Loucy (cell line): ENCODE results near the gene YIF1A.

Experiments used
- H2AFZ ChIP-seq: fragments of 200-600 bp; sonication (generic); 2 replicates; pipeline ENCODE4 v1.6.0; 2016; ENCODE audit warnings: antibody characterized with exemption, mild to moderate bottlenecking, low read length, moderate library complexity
- H3F3A ChIP-seq: fragments of 200-600 bp; 2 replicates; pipeline ENCODE4 v1.6.0; 2016; ENCODE audit warnings: antibody characterized with exemption, low read depth, mild to moderate bottlenecking
- H3K27me3 ChIP-seq: fragments of 200-600 bp; sonication (generic); 2 replicates; pipeline ENCODE4 v1.6.1; 2014; ENCODE audit warnings: low read length, mild to moderate bottlenecking; ENCODE audit not compliant: insufficient read depth, poor library complexity, severe bottlenecking
- H3K36me3 ChIP-seq: fragments of 200-600 bp; sonication (generic); 2 replicates; pipeline ENCODE4 v1.6.1; 2016; ENCODE audit warnings: low read length; ENCODE audit not compliant: insufficient read depth
- H3K4me1 ChIP-seq: fragments of 200-600 bp; sonication (generic); 2 replicates; pipeline ENCODE4 v1.5.1; 2014; ENCODE audit warnings: low read length, mild to moderate bottlenecking; ENCODE audit not compliant: insufficient read depth, poor library complexity, severe bottlenecking
- H3K4me2 ChIP-seq: fragments of 200-600 bp; sonication (generic); 2 replicates; pipeline ENCODE4 v1.6.0; 2014; ENCODE audit warnings: antibody characterized with exemption, low read length, low read depth, mild to moderate bottlenecking; ENCODE audit not compliant: poor library complexity, severe bottlenecking
- H3K4me3 ChIP-seq: fragments of 200-600 bp; sonication (generic); 2 replicates; pipeline ENCODE4 v1.5.1; 2014; ENCODE audit warnings: low read length, mild to moderate bottlenecking, mixed read lengths; ENCODE audit not compliant: poor library complexity, severe bottlenecking
- H3K79me2 ChIP-seq: fragments of 200-600 bp; sonication (generic); 2 replicates; pipeline ENCODE4 v1.6.1; 2014; ENCODE audit warnings: low read length; ENCODE audit not compliant: insufficient read depth
- H3K9ac ChIP-seq: fragments of 200-600 bp; sonication (generic); 2 replicates; pipeline ENCODE4 v1.6.0; 2014; ENCODE audit warnings: mild to moderate bottlenecking, low read depth, low read length, moderate library complexity; ENCODE audit not compliant: poor library complexity, severe bottlenecking
- H3K9me2 ChIP-seq: fragments of 200-600 bp; sonication (generic); replicated peaks from 2 replicates; pipeline ENCODE4 v1.6.1; 2016; ENCODE audit warnings: low read depth, low read length, mixed read lengths
- H3K9me3 ChIP-seq: fragments of 200-600 bp; sonication (generic); 2 replicates; pipeline ENCODE4 v1.6.1; 2014; ENCODE audit warnings: mild to moderate bottlenecking, antibody characterized with exemption, low read length, low read depth; ENCODE audit not compliant: insufficient read depth
- H4K20me1 ChIP-seq: fragments of 200-600 bp; sonication (generic); 2 replicates; pipeline ENCODE4 v1.6.0; 2014; ENCODE audit warnings: antibody characterized with exemption, low read length, mild to moderate bottlenecking; ENCODE audit not compliant: insufficient read depth, poor library complexity, severe bottlenecking
- CTCF ChIP-seq: fragments of 200-600 bp; sonication (generic); conservative IDR thresholded peaks from 2 replicates; pipeline ENCODE4 v1.5.1; 2014; ENCODE audit warnings: mild to moderate bottlenecking, antibody characterized with exemption, low read length
- EZH2phosphoT487 ChIP-seq: fragments of 200-600 bp; IDR thresholded peaks from 2 replicates; pipeline ENCODE4 v1.6.1; 2018; ENCODE audit warnings: antibody characterized with exemption, mild to moderate bottlenecking, moderate library complexity, borderline replicate concordance

YIF1A gene

GRCh38 chr11:66289548-66290329, 796 bp upstream of the YIF1A start:
- Histone ChIP-seq H4K20me1 (no peaks in the 10 kb centered on the region), H3K9me3 (no peaks in the 10 kb centered on the region), H3F3A (no peaks in the 10 kb centered on the region), H3K9me2 (no peaks in the 10 kb centered on the region), H3K9ac (peak overlapping the region; percentile 33), H3K4me2 (peak overlapping the region; percentile 78), H3K79me2 (peaks cover 14% of the 10 kb centered on the region), H3K4me3 (peak overlapping the region; percentile 95), H3K27me3 (no peaks in the 10 kb centered on the region), H2AFZ (peak overlapping the region; percentile 70), H3K4me1 (peaks cover 22% of the 10 kb centered on the region), H3K36me3 (no peaks in the 10 kb centered on the region)
- TF ChIP-seq EZH2phosphoT487 = no peak
- no peak for TF ChIP-seq CTCF

DNA sequence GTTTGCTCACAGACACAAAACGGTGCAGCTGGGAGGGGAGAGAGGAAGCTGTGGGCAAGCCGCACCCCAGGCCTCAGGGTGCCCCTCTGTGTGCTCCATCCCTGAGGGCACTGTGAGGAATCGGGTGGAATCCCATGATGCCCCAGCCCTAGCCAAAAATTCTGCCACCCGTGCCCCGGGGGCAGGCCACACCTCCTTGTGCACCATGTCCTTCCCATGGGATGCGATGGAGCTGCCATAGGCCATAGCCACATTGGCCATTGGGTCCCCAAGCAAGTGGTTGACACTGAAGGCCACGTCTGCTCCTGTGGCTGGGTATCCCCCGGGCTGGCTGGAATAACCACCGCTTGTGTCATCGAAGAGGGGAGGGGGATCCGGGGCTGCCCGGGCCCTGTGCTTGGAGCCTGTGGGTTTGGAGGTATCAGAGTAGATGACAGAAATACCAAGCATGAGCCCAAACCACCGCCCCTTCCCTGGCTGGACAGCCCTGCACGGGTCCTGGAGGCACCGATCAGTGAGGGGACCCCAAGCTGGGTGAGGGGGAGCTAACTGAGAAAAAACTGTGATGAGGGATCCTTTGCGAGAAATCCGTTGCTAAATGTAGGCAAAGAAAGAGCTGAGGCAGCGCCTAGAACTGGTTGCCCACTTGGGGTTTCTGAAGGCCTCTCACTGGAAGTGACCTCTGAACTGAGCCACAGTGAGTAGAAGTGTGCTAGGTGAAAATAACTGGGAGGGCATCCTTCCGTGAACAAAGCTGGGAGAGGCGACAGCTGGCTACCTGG, 863 bp downstream of the YIF1A start:
- Histone ChIP-seq H2AFZ (peak overlapping the region; percentile 85), H3K4me1 (peaks cover 22% of the 10 kb centered on the region), H3K4me3 (peak overlapping the region; percentile 95)

More for the DNA sequence above, 863 bp downstream of the YIF1A start:
- peaks cover 14% of the 10 kb centered on the region for H3K79me2 ChIP-seq
- H3F3A ChIP-seq = no peaks in the 10 kb centered on the region
- no peaks in the 10 kb centered on the region for H3K9me3 ChIP-seq
- no peaks in the 10 kb centered on the region for H3K27me3 ChIP-seq
- peak overlapping the region; percentile 86 for H3K4me2 ChIP-seq
- H3K36me3 ChIP-seq = no peaks in the 10 kb centered on the region
- H3K9me2 ChIP-seq = no peaks in the 10 kb centered on the region
- peak overlapping the region; percentile 93 for H3K9ac ChIP-seq
- TF ChIP-seq CTCF = no peak
- TF ChIP-seq EZH2phosphoT487 = no peak
- no peaks in the 10 kb centered on the region for H4K20me1 ChIP-seq
